Gastroesophageal sphincter (tissue), 3 donors: ENCODE data around the gene RNF11.

Source experiments
- POLR2A ChIP-seq, 2 donors: fragments of 450-650 bp; IDR thresholded peaks; one replicate each; pipeline ENCODE4 v1.6.1; 2017; ENCODE audit warnings: antibody characterized with exemption in 2 of 2, mild to moderate bottlenecking in 2 of 2, moderate library complexity in 1 of 2
- TF ChIP-seq, protein P1 (sequence below), 4 experiments: fragments of 200-600 bp in 2 of 4; fragments of 450-650 bp in 2 of 4; sonication (generic) in 1 of 4; IDR thresholded peaks; one replicate each; pipeline ENCODE4 v1.5.1; 2017 to 2019; ENCODE audit warnings: antibody characterized with exemption in 4 of 4, mild to moderate bottlenecking in 2 of 4, moderate library complexity in 2 of 4

DNA sequence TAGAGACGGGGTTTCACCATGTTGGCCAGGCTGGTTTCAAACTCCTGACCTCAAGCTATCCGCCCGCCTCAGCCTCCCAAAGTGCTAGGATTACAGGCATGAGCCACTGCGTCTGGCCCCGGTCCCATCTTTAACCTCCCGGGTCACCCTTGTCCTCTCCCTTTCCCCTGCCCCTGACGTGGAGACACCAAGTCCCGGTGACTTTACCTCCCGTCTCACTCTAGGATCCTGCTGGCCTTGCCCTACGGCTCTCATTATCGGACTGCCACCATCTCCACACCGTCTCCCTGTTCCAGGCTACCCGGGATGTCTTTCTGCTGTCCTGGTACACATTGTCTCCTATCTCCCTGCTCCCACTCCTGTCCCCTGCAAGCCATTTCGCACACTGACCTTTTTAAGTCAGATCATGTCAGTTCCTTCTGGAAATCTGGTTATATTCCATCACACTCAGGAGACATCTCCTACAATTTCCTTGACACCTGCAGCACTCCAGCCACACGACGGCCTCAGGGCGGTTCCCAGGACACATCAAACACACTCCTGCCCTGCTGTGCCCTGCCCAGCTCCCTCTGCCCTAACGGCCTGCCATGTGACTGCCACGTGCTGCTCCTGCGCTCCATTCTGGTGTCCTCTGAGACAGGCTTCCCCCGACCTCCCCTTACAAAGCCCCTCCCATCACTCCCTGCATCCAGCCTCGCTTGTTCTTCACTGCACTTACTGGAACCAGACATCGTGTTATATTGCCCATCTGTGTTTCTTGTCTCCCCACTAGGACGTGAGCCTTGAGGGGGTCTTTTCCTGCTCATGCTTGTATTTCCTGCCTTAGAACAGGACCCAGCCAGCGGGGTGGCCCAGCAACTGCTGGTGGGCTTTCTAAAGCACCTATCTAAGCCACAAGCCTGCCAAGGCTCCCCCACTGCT is 61.6 kb downstream of the RNF11 start:
- no peak for TF ChIP-seq POLR2A (IDR thresholded peaks at IDR 0.05)
- TF ChIP-seq, protein P1, sequence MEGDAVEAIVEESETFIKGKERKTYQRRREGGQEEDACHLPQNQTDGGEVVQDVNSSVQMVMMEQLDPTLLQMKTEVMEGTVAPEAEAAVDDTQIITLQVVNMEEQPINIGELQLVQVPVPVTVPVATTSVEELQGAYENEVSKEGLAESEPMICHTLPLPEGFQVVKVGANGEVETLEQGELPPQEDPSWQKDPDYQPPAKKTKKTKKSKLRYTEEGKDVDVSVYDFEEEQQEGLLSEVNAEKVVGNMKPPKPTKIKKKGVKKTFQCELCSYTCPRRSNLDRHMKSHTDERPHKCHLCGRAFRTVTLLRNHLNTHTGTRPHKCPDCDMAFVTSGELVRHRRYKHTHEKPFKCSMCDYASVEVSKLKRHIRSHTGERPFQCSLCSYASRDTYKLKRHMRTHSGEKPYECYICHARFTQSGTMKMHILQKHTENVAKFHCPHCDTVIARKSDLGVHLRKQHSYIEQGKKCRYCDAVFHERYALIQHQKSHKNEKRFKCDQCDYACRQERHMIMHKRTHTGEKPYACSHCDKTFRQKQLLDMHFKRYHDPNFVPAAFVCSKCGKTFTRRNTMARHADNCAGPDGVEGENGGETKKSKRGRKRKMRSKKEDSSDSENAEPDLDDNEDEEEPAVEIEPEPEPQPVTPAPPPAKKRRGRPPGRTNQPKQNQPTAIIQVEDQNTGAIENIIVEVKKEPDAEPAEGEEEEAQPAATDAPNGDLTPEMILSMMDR (IDR thresholded peaks at IDR 0.05) = no peak
